Measurements from ENCODE around the gene FIGLA. TPM values are rescaled to one million over a fixed set of nuclear protein-coding genes. Genes with fewer than 3 reads are reported as not detected.

FIGLA gene
- total and polyA plus RNA-seq, 8 donors, result not detected

DNA sequence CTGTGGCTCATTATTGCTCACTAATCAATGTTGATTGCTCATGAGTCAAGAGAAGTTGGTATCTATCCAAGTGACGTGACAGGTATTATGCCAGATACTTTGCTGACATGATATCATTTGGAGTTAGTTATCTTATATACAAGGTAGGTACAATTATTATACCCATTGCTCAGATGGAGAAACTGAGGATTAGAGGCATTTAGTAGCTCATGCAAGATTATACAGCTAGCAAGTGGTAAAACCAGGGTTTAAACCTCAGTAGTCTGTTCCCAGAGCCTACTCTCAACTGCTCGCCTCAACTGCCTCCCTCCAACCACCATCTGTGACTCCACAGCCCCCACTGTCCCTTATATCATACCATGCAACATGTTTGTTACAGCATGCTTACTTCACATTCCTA is 6.1 kb downstream of the FIGLA start:
- intact Hi-C loops (cut with DNase I), result no loop called here
- no peak for ATAC-seq

DNA sequence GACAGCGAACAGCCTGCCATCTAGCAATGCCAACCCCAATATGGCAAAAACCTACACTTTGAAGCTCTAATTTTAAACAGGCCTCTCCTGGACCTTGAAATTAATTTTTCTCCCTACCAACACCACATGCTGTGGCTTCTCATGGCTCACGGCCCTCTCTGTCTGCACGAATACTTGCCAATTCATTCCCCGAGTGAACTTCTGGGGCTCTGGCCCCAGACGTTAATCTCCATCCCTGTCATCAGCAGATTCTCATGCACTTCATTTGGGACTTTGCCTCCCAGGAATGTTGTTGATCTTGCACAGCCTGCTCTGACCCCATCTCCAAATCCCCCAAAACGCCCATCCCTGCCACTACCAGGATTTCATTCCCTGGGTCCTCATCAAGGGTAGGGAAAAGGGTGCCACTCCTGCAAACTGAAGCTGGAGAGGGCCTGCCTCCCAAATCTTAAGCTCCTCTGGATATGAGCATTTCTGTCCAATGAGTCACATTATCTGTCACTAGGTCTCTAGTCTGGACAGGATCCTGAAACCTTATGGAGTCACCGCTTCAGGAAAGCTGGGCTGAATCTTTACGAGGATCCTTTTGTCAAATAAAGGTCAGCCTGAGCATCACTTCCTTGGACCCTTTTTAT is 10.4 kb downstream of the FIGLA start:
- no peaks in the 10 kb centered on the region for H3K4me1 ChIP-seq
- H3K27ac ChIP-seq, result no peak overlapping the region
- no peaks in the 10 kb centered on the region for H3K9me3 ChIP-seq
- H3K36me3 ChIP-seq, result no peaks in the 10 kb centered on the region
- H3K27me3 ChIP-seq, result peaks cover 0 to 18% of the 10 kb centered on the region in 2 donors
- TF ChIP-seq, protein P1, sequence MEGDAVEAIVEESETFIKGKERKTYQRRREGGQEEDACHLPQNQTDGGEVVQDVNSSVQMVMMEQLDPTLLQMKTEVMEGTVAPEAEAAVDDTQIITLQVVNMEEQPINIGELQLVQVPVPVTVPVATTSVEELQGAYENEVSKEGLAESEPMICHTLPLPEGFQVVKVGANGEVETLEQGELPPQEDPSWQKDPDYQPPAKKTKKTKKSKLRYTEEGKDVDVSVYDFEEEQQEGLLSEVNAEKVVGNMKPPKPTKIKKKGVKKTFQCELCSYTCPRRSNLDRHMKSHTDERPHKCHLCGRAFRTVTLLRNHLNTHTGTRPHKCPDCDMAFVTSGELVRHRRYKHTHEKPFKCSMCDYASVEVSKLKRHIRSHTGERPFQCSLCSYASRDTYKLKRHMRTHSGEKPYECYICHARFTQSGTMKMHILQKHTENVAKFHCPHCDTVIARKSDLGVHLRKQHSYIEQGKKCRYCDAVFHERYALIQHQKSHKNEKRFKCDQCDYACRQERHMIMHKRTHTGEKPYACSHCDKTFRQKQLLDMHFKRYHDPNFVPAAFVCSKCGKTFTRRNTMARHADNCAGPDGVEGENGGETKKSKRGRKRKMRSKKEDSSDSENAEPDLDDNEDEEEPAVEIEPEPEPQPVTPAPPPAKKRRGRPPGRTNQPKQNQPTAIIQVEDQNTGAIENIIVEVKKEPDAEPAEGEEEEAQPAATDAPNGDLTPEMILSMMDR (IDR thresholded peaks at IDR 0.05), result no peak
- ATAC-seq (peak; percentile 18), DNase-seq (peak in 2 of 4 donors; percentile 8 to 21)
- H3K4me3 ChIP-seq, result no peak overlapping the region
- intact Hi-C loops (cut with DNase I), result no loop called here

More for the DNA sequence above, 6.1 kb downstream of the FIGLA start:
- TF ChIP-seq, protein P1 (IDR thresholded peaks at IDR 0.05), result no peak
- peaks cover 0 to under 1% of the 10 kb centered on the region in 2 donors for H3K4me1 ChIP-seq
- no peak for DNase-seq
- H3K27ac ChIP-seq, result no peak overlapping the region
- no peak overlapping the region for H3K4me3 ChIP-seq
- H3K36me3 ChIP-seq, result no peaks in the 10 kb centered on the region
- H3K27me3 ChIP-seq, result peaks cover 22 to 48% of the 10 kb centered on the region in 2 donors
- H3K9me3 ChIP-seq, result no peaks in the 10 kb centered on the region

DNA sequence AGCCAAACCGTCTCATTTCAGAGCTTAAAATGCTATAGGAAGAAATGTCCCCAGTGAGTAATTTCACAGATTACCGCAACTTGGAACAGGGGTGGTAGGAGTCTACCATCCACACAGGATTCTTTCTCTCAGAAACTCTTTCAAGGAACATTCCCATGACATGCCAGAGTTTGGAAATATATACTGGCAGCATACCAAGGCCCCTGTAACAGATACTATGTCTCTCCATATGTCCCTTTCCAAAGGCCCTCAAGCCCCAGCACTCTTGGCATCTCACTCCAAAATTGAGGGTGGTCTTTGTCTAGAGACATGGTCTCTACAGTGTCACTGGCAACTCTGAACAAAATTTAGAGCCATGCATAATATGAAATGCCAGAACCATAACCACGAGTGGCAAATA is 11.0 kb downstream of the FIGLA start:
- no peaks in the 10 kb centered on the region for H3K4me1 ChIP-seq
- ATAC-seq (no peak), DNase-seq (peak in 2 of 4 donors; percentile 13 to 25)
- TF ChIP-seq, protein P1 (IDR thresholded peaks at IDR 0.05), result no peak
- peaks cover 0 to 20% of the 10 kb centered on the region in 2 donors for H3K27me3 ChIP-seq
- intact Hi-C loops (cut with DNase I), result no loop called here
- no peak overlapping the region for H3K27ac ChIP-seq
- H3K36me3 ChIP-seq, result no peaks in the 10 kb centered on the region
- no peaks in the 10 kb centered on the region for H3K9me3 ChIP-seq
- no peak overlapping the region for H3K4me3 ChIP-seq

DNA sequence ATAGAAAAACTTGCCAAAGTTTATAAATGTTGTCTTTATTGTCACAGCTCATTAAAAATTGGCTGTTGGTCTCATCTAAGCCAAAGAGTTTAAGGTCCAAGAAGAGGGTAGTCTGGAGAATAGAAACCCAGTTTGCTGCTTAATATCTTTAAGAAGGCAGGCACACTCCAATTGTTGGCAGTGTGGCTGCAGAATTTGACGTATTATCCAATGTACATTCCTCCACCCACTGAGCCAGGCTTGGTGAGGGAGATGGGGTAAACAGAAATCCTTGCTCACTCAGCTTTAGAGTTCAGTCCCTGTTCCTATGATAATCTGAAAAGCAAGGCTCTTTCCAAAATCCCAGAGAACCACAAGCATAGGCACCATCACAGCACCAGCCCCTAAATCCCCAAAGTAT is 11.8 kb downstream of the FIGLA start:
- H3K27me3 ChIP-seq, result peaks cover 0 to 25% of the 10 kb centered on the region in 2 donors
- no peaks in the 10 kb centered on the region for H3K36me3 ChIP-seq
- intact Hi-C loops (cut with DNase I), result no loop called here
- peak in 1 of 4 donors; percentile 19 for DNase-seq
- no peaks in the 10 kb centered on the region for H3K9me3 ChIP-seq
- TF ChIP-seq, protein P1 (IDR thresholded peaks at IDR 0.05), result no peak
- H3K4me1 ChIP-seq, result no peaks in the 10 kb centered on the region
- H3K27ac ChIP-seq, result no peak overlapping the region
- H3K4me3 ChIP-seq, result no peak overlapping the region
- no peak for ATAC-seq

DNA sequence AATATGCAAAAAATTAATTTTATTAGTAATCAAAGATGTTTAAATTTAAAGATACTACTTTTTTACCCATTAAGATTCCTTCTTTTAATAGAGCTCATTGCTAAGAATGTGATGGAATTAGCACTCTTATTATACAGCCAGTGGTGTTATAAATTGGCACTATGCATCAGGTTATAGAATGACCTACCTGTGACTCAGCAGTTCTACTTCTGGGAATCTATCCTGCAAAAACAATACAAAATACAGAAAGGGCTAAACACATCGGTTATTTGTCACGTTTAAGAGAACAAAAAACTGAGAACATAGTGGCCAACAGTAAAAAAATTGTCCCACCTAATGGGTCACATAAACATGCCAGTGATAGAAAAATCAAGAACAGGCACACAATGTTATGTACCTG is 13.0 kb downstream of the FIGLA start:
- TF ChIP-seq, protein P1 (IDR thresholded peaks at IDR 0.05), result no peak
- Histone ChIP-seq H3K4me3 (no peak overlapping the region), H3K27me3 (peaks cover 0 to 35% of the 10 kb centered on the region in 2 donors), H3K27ac (no peak overlapping the region), H3K36me3 (no peaks in the 10 kb centered on the region), H3K4me1 (no peaks in the 10 kb centered on the region), H3K9me3 (no peaks in the 10 kb centered on the region)
- intact Hi-C loops (cut with DNase I), result no loop called here
- ATAC-seq (no peak), DNase-seq (no peak)
